MCF 10A (cell line): ENCODE data around the gene CDH1. TPM values are rescaled to one million over a fixed set of nuclear protein-coding genes. Genes with fewer than 3 reads are reported as not detected.

ENCODE experiments used
- BruUV-seq: library from RNA; stranded (reverse); fragments of 400-500 nt; replicated peaks from 2 replicates; lab custom pipeline; 2021; lab: Mats Ljungman, UMichigan
- CTCF ChIA-PET: fragments of 300-600 bp; sonication (Branson Sonifier 250); formaldehyde crosslinking; extraction: SDS; loops from one replicate; lab custom pipeline; 2021; ENCODE audit warnings: antibody characterized with exemption, inconsistent platforms; lab: Yijun Ruan, JAX
- POLR2A ChIA-PET: fragments of 300-600, 350-650 bp; sonication (Branson Sonifier 250); formaldehyde crosslinking; extraction: SDS; loops from one replicate; lab custom pipeline; 2020; ENCODE audit warnings: antibody characterized with exemption, inconsistent platforms; lab: Yijun Ruan, JAX
- DNase-seq: peaks from one replicate; pipeline ENCODE4 v3.0.0-alpha.2; 2018; ENCODE audit not compliant: unreplicated experiment
- H3K27ac Mint-ChIP-seq: one replicate; pipeline ENCODE4 v1.8.0; 2022; ENCODE audit warnings: mild to moderate bottlenecking, low read depth, mixed read lengths; ENCODE audit not compliant: unreplicated experiment
- H3K27me3 Mint-ChIP-seq: one replicate; pipeline ENCODE4 v1.8.0; 2022; ENCODE audit warnings: mixed read lengths; ENCODE audit not compliant: insufficient read depth, unreplicated experiment
- H3K36me3 Mint-ChIP-seq: one replicate; pipeline ENCODE4 v1.8.0; 2022; ENCODE audit warnings: mild to moderate bottlenecking, moderate library complexity, mixed read lengths; ENCODE audit not compliant: insufficient read depth, unreplicated experiment
- H3K4me1 Mint-ChIP-seq: one replicate; pipeline ENCODE4 v1.8.0; 2022; ENCODE audit warnings: mixed read lengths; ENCODE audit not compliant: insufficient read depth, unreplicated experiment
- H3K4me3 Mint-ChIP-seq: one replicate; pipeline ENCODE4 v1.8.0; 2022; ENCODE audit warnings: mild to moderate bottlenecking, moderate library complexity, mixed read lengths; ENCODE audit not compliant: unreplicated experiment
- H3K9me3 Mint-ChIP-seq: one replicate; pipeline ENCODE4 v1.8.0; 2022; ENCODE audit warnings: mixed read lengths; ENCODE audit not compliant: unreplicated experiment
- CTCF ChIP-seq: fragments of 200-600 bp; IDR thresholded peaks from one replicate; pipeline ENCODE4 v1.8.0; 2022; ENCODE audit warnings: antibody characterized with exemption, mild to moderate bottlenecking; ENCODE audit not compliant: unreplicated experiment
- intact Hi-C: fragments of 100-400 bp; cut with micrococcal nuclease; formaldehyde crosslinking; loops from 2 replicates; pipeline ENCODE4 v1.14.1; 2022
- total RNA-seq: library from RNA; stranded (reverse); gene quantifications from 2 replicates; pipeline ENCODE4 v1.2.3, GENCODE V29; 2022

Gene CDH1
- total RNA-seq, 1 experiment from 2014 or later: 37.6 TPM

- intact Hi-C loops: no loop called here
- no peak for DNase-seq
- POLR2A ChIA-PET: no interaction called here
- CTCF ChIA-PET: interaction anchor here (0.6 to 0.8 kb wide), 3 partner anchors 105 to 397 kb away, joined by 3 read pairs; no protein-coding TSS in a partner anchor
- Mint-ChIP-seq H3K4me1 (no peaks in the 10 kb centered on the region), H3K27me3 (no peaks in the 10 kb centered on the region), H3K27ac (no peak overlapping the region), H3K4me3 (no peak overlapping the region), H3K9me3 (no peaks in the 10 kb centered on the region), H3K36me3 (peaks cover 58% of the 10 kb centered on the region)
- BruUV-seq: no TSS peak
- no peak for TF ChIP-seq CTCF
These were observed 77.4 kb downstream of the CDH1 start for GRCh38 chr16:68814516-68814915.

DNA sequence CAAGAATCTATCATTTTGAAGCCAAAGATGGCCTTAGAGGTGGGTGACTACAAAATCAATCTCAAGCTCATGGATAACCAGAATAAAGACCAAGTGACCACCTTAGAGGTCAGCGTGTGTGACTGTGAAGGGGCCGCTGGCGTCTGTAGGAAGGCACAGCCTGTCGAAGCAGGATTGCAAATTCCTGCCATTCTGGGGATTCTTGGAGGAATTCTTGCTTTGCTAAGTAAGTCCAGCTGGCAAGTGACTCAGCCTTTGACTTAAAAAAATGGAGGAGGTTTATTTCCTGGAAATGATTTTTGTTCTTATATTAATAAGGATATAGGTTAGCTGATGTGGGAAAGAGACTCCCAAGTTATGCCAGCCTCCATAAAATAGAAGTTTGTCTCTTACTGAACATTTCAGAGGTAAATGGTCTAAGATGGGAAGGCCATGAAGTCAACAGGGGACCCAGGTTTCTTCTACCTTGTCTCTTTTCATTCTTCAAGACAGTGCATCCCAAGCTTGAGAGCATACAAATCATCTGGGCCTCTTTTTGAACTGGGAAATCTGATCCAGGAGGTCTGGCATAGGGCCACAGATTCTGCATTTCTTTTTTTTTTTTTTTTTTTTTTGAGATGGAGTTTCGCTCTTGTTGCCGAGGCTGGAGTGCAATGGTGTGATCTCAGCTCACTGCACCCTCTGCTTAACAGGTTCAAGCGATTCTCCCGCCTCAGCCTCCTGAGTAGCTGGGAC, 86.5 kb downstream of the CDH1 start:
- CTCF ChIA-PET: interaction anchor here (0.5 to 2.0 kb wide), 7 partner anchors 11 to 301 kb away, joined by 3 to 5 read pairs (median 3); no protein-coding TSS in a partner anchor
- no peak overlapping the region for H3K27ac Mint-ChIP-seq

DNA sequence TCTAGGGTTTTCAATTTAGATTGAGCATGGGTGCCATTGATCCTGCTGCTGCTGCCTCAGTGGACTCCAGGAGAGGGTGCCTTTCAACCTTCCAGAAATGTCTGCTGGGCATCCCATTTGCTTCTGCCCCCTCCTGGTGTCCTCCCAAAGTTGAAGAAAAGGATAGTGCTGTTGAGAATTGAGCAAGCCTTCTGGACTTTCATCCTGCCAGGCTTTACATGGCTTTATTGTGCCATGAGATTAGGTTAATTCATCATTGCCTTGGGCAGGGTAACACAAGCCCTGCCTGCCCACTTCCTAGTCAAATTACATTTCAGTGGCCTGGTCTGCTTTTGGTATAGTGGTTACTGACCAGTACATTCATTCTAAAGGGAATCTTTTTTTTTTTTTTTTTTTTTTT, 88.3 kb downstream of the CDH1 start:
- no peaks in the 10 kb centered on the region for H3K9me3 Mint-ChIP-seq
- CTCF ChIA-PET: interaction anchor here (0.7 to 1.4 kb wide), 2 partner anchors 8 to 233 kb away, joined by 3 to 5 read pairs; no protein-coding TSS in a partner anchor

More for the DNA sequence above, 86.5 kb downstream of the CDH1 start:
- POLR2A ChIA-PET: no interaction called here
- peaks cover 34% of the 10 kb centered on the region for H3K36me3 Mint-ChIP-seq
- no peak overlapping the region for H3K4me3 Mint-ChIP-seq
- no peaks in the 10 kb centered on the region for H3K9me3 Mint-ChIP-seq
- intact Hi-C loops: no loop called here
- DNase-seq: no peak
- no TSS peak for BruUV-seq
- TF ChIP-seq CTCF: no peak
- no peaks in the 10 kb centered on the region for H3K4me1 Mint-ChIP-seq
- no peaks in the 10 kb centered on the region for H3K27me3 Mint-ChIP-seq

More for the DNA sequence above, 88.3 kb downstream of the CDH1 start:
- Mint-ChIP-seq H3K27ac (no peak overlapping the region), H3K27me3 (no peaks in the 10 kb centered on the region), H3K4me1 (no peaks in the 10 kb centered on the region), H3K4me3 (no peak overlapping the region), H3K36me3 (peaks cover 46% of the 10 kb centered on the region)
- POLR2A ChIA-PET: no interaction called here
- intact Hi-C loops: no loop called here
- DNase-seq: no peak
- no peak for TF ChIP-seq CTCF
- BruUV-seq: no TSS peak
